Measurements from ENCODE around the gene STAT5B. TPM values are rescaled to one million over a fixed set of nuclear protein-coding genes. Genes with fewer than 3 reads are reported as not detected.

STAT5B gene
- total RNA-seq, 1 experiment from 2014 or later, result 42.9 TPM

DNA sequence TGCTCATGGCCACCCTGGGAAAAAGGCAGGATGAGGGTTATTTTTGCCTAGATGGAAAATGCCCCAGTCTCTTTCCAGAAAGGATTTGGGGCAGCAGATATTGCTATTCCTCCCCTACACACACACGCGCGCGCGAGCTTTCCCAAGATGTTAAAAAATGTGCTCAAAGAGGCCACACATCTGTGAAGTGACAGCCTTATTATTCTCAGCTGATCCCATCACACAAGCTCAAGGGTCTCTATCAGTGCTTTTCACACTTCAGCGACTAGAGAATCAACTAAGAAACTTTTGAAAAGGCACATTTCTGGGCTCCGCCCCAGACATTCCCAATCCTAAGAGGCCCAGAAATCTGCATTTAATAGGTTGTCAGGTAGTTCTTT, 115.7 kb downstream of the STAT5B start:
- Mint-ChIP-seq H3K9me3 (no peaks in the 10 kb centered on the region), H3K36me3 (ENCODE audit: insufficient read depth in 1 of 3, low read depth in 3 of 3) (no peaks in the 10 kb centered on the region), H3K27ac (no peak overlapping the region), H3K4me3 (no peak overlapping the region), H3K27me3 (ENCODE audit: low read depth) (peaks cover 1% of the 10 kb centered on the region; the same call in 1 of the 2 replicates), H3K4me1 (peaks cover 12 to 17% of the 10 kb centered on the region in 2 experiments)
- Histone ChIP-seq H4K20me1 (ENCODE audit: control insufficient read depth, insufficient read depth, insufficient read length) (no peaks in the 10 kb centered on the region), H4K5ac (ENCODE audit: insufficient read length, low read depth, low read length) (no peak overlapping the region), H3T11ph (ENCODE audit: low read length) (no peak overlapping the region), H4K91ac (ENCODE audit: insufficient read length, low read depth, low read length) (no peak overlapping the region), H3K9me3 (ENCODE audit: control insufficient read depth, low read depth, low read length) (no peaks in the 10 kb centered on the region), H2BK120ac (ENCODE audit: low read depth, low read length, poor library complexity, severe bottlenecking) (no peak overlapping the region), H3K56ac (ENCODE audit: insufficient read length, low read depth, low read length) (no peak overlapping the region), H2AK5ac (ENCODE audit: insufficient read length, low read length) (no peak overlapping the region), H2BK15ac (ENCODE audit: low read depth, low read length) (no peak overlapping the region), H2AFZ (ENCODE audit: low read length) (no peak overlapping the region), H3K9ac (ENCODE audit: extremely low read depth, insufficient read length, low read length) (no peak overlapping the region), H3K27me3 (ENCODE audit: insufficient read depth, low read length) (no peaks in the 10 kb centered on the region), H3K4me2 (ENCODE audit: insufficient read depth, insufficient read length, low read length) (no peak overlapping the region), H2BK5ac (ENCODE audit: insufficient read length, low read length) (no peak overlapping the region), H3K79me2 (ENCODE audit: insufficient read depth, low read length) (no peaks in the 10 kb centered on the region), H3K27ac (ENCODE audit: insufficient read length, low read depth, low read length) (no peak overlapping the region), H2BK12ac (ENCODE audit: insufficient read length, low read depth, low read length) (no peak overlapping the region), H3K14ac (ENCODE audit: insufficient read depth, low read length) (no peak overlapping the region), H3K79me1 (ENCODE audit: insufficient read depth, low read depth, low read length, poor library complexity, severe bottlenecking) (no peaks in the 10 kb centered on the region), H3K23ac (ENCODE audit: insufficient read length, low read depth, low read length) (no peak overlapping the region), H3K4ac (ENCODE audit: low read depth, low read length) (no peak overlapping the region), H2BK20ac (ENCODE audit: low read depth, low read length, poor library complexity, severe bottlenecking) (no peak overlapping the region), H4K8ac (replicated peaks; ENCODE audit: insufficient read length, low read depth, low read length) (no peak overlapping the region), H3K23me2 (ENCODE audit: insufficient read length, low read depth, low read length, poor library complexity, severe bottlenecking) (peaks cover 4% of the 10 kb centered on the region), H3K4me1 (ENCODE audit: insufficient read depth, low read length) (no peaks in the 10 kb centered on the region), H3K18ac (ENCODE audit: insufficient read length, low read depth, low read length) (no peak overlapping the region)
- no CpG with 5 or more reads among the region's 7 CpGs for WGBS (ENCODE audit: extremely low coverage, insufficient read length, low lambda C conversion rate)
- TF ChIP-seq, protein P1, sequence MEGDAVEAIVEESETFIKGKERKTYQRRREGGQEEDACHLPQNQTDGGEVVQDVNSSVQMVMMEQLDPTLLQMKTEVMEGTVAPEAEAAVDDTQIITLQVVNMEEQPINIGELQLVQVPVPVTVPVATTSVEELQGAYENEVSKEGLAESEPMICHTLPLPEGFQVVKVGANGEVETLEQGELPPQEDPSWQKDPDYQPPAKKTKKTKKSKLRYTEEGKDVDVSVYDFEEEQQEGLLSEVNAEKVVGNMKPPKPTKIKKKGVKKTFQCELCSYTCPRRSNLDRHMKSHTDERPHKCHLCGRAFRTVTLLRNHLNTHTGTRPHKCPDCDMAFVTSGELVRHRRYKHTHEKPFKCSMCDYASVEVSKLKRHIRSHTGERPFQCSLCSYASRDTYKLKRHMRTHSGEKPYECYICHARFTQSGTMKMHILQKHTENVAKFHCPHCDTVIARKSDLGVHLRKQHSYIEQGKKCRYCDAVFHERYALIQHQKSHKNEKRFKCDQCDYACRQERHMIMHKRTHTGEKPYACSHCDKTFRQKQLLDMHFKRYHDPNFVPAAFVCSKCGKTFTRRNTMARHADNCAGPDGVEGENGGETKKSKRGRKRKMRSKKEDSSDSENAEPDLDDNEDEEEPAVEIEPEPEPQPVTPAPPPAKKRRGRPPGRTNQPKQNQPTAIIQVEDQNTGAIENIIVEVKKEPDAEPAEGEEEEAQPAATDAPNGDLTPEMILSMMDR (conservative IDR thresholded peaks at IDR 0.05), result no peak
- no peak for DNase-seq

Measured in H9 (cell line).